ENCODE measurements around the gene LRCH4.

The LRCH4 gene

GRCh38 chr7:100582650-100583049 is 3.3 kb downstream of the LRCH4 start:
- Mint-ChIP-seq H3K36me3 (peaks cover 33% of the 10 kb centered on the region), H3K27ac (peak overlapping the region; percentile 98)
- CTCF ChIA-PET: interaction anchor here (0.6 to 9.1 kb wide), 6 partner anchors 19 to 114 kb away, joined by 3 to 130 read pairs (median 4); no protein-coding TSS in a partner anchor

DNA sequence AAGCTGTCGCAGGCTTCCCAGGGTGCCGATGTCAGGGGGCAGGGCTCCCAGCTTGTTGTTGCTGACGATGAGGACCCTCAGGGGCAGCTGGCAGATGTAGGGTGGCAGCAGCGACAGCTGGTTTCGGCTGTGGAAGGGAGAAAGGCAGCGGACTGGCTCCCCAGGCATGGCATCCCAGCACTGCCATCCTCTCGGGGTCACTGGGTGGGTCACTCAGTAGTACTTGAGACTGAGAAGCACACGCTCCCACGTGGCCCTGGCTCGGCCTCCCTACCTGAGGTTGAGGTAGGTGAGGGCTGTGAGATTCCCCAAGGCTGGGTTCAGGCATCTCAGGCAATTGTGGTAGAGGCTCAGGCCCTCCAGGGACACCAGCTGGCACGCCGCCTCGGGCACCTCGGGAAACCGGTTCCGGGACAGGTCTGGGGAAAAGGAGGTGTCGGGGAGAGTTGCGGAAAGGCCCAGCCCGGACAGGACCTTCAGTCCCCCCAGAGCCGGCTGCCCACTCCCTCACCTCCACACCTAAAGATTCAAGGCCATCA is 3.8 kb downstream of the LRCH4 start:
- H3K27ac Mint-ChIP-seq: peak overlapping the region; percentile 98
- H3K4me3 Mint-ChIP-seq: peak overlapping the region; percentile 89
- DNase-seq: no peak
- H3K9me3 Mint-ChIP-seq: no peaks in the 10 kb centered on the region
- CTCF ChIA-PET: interaction anchor here (1.7 to 9.1 kb wide), 3 partner anchors 18 to 110 kb away, joined by 4 to 130 read pairs (median 16); no protein-coding TSS in a partner anchor
- peaks cover 31% of the 10 kb centered on the region for H3K4me1 Mint-ChIP-seq
- peaks cover 4% of the 10 kb centered on the region for H3K27me3 Mint-ChIP-seq
- H3K36me3 Mint-ChIP-seq: peaks cover 35% of the 10 kb centered on the region

More at GRCh38 chr7:100582650-100583049, 3.3 kb downstream of the LRCH4 start:
- peaks cover 32% of the 10 kb centered on the region for H3K4me1 Mint-ChIP-seq
- peaks cover 4% of the 10 kb centered on the region for H3K27me3 Mint-ChIP-seq
- peak overlapping the region; percentile 89 for H3K4me3 Mint-ChIP-seq
- no peaks in the 10 kb centered on the region for H3K9me3 Mint-ChIP-seq
- DNase-seq: no peak

DNA sequence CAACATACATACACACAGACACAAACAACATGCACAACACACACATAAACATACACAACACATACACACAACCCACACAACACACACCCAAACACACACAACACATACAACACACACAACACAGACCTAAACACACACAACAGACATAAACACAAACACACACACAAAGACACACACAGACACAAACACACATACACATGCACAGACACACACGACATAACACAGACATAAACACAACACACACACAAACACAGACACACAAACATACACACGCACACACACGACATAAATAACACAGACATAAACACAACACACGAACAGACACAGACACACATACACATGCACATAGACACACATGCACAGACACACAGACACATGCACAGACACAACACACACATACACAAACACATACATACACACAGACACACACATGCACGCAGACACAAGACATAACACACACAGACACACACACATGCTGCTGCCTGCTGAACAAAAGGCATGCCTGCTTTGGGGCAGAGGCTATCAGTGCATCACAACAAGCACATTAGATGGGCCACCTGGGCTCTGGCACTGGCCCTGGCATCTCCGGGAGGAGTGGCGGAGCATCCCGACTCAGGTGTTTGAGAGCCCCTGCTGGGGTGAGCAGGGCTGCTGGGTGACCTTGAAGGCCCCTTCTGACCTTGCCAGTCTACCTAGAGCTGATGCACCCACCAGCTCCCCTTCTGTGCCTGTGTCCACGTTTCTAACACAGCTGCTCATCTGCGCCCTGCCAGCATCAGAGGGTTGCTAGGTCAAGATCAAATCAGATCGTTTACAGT is 5.3 kb downstream of the LRCH4 start:
- no peak for DNase-seq
- Mint-ChIP-seq H3K36me3 (peaks cover 39% of the 10 kb centered on the region), H3K9me3 (no peaks in the 10 kb centered on the region), H3K27ac (no peak overlapping the region), H3K4me3 (no peak overlapping the region), H3K27me3 (no peaks in the 10 kb centered on the region), H3K4me1 (peaks cover 26% of the 10 kb centered on the region)
- CTCF ChIA-PET: no interaction called here

DNA sequence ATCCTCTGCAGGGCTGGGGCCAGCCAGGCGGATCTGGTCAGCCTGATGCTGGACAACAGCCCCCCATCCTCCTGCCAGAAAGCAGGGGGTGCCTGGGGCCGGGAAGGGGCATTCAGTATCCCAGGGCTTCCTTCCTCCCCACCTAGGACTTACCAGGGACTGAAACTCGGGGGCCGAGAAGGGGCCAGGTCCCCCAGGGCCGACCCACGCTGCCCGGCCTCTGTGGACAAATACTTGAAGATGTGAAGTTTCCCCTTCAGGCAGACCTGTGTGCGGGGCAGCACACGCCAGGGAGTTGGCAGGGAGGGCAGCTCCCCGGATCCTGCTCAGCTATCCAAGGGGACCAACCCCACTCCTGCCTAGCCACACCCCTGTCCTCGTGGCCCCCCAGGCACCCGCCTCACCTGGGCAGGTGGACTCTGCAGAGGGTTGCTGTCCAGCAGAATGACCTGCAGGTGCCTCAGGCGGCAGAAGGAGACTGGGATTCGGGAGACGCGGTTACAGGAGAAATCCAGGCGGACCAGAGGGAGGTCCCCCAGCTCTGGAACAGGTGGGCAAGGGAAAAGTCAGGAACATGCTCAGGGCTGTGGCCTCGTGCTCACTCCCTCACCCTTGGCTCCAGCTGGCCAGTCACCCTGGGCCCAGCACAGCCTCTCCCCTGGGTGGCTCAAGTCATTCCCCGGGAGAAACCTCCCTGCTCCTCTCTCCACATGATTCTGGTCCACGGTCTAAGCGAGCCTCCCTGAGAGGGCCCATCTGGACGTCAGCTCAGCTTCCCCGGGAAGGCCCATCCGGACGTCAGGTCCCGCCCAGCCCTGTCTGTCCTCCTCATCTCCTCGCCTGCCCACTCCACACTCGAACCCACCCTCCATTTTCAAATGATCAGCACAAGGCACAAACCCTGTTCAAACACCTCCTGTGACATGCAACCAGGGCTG is 7.4 kb downstream of the LRCH4 start:
- Mint-ChIP-seq H3K4me1 (peaks cover 21% of the 10 kb centered on the region), H3K27ac (peak overlapping the region; percentile 33)
- CTCF ChIA-PET: interaction anchor here (1.0 to 1.7 kb wide), 3 partner anchors 14 to 96 kb away, joined by 4 to 6 read pairs (median 5); no protein-coding TSS in a partner anchor

DNA sequence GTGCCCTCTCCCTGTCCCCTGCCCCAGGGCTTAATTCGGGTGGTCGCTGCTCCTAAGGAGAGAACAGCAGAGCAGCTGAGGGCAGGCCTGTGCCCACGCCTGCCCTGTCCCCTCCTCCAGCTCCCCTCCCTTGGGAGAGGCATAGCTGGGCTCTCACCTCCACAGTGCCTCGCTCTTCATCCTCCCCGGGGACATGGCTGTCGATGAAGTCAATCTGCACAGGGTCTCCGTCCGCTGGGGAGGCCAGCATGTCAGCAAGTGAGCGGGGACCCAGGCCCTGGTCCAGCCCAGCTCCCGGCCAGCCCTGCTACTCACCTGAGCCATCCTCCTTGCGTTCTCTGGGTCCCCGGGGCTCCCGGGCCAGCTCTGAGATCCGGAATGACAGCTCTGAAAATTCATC is 8.4 kb downstream of the LRCH4 start:
- CTCF ChIA-PET: interaction anchor here (1.2 kb wide), 1 partner anchor 13 kb away, joined by 6 read pairs; no protein-coding TSS in a partner anchor
- no peak overlapping the region for H3K4me3 Mint-ChIP-seq

More for the DNA sequence above, 7.4 kb downstream of the LRCH4 start:
- H3K27me3 Mint-ChIP-seq: no peaks in the 10 kb centered on the region
- no peak for DNase-seq
- H3K4me3 Mint-ChIP-seq: no peak overlapping the region
- H3K9me3 Mint-ChIP-seq: no peaks in the 10 kb centered on the region
- H3K36me3 Mint-ChIP-seq: peaks cover 36% of the 10 kb centered on the region

DNA sequence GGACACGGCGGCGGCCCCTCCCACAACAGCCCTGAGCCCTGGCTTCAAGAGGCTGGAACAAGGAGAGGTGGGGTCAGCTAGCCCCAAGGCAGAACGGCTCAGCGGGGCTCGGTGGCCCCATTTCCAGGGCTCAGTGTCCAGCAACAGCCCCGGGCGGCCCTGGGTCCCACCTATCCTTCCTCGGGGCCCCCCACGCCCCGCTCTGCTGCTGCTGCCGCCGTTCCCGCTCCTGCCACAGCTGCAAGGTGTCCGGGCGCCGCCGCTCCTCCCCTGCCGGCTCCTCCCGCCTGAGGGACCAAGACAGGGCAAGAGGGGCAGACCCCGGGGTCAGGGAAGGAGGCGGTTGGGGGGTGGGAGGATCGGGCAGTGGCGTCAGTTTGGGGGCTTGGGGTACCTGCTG is 8.8 kb downstream of the LRCH4 start:
- Mint-ChIP-seq H3K4me1 (peaks cover 8% of the 10 kb centered on the region), H3K27me3 (no peaks in the 10 kb centered on the region), H3K9me3 (no peaks in the 10 kb centered on the region), H3K4me3 (no peak overlapping the region), H3K36me3 (peaks cover 36% of the 10 kb centered on the region), H3K27ac (no peak overlapping the region)
- DNase-seq: no peak
- CTCF ChIA-PET: interaction anchor here (1.2 kb wide), 1 partner anchor 13 kb away, joined by 6 read pairs; no protein-coding TSS in a partner anchor

More for the DNA sequence above, 8.4 kb downstream of the LRCH4 start:
- Mint-ChIP-seq H3K27ac (no peak overlapping the region), H3K36me3 (peaks cover 35% of the 10 kb centered on the region), H3K9me3 (no peaks in the 10 kb centered on the region), H3K4me1 (peaks cover 11% of the 10 kb centered on the region), H3K27me3 (no peaks in the 10 kb centered on the region)
- DNase-seq: no peak

DNA sequence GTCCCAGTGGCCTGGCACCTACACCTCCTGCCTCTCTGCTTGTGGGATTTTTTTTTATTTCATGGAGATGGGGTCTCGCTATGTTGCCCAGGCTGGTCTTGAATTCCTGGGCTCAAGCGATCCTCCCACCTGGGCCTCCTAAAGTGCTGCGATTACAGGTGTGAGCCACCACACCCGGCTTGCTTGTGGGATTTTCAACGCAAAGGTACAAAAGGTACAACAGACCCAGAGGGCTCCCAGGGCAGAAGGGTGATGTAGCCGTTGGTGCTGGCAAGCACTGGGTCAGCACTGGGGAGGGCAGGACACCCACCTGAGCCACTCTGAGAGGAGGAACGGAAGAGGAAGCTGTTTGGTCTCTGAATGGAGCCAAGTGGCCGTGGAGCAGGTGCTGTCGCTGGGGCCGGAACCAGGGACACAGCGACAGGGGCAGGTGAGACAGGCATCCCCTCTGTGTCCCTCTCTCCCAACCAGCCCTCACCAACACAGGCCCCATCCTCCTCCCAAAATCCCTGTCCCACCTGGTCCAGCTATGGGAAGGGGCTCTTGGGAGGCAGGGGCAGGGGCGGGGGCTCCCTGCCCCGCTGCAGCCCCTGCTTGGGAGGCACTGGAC is 9.4 kb downstream of the LRCH4 start:
- CTCF ChIA-PET: interaction anchor here (1.0 kb wide), 1 partner anchor 12 kb away, joined by 3 read pairs; no protein-coding TSS in a partner anchor
- peak overlapping the region; percentile 65 for H3K27ac Mint-ChIP-seq

GRCh38 chr7:100575746-100576383 is 10.1 kb downstream of the LRCH4 start:
- Mint-ChIP-seq H3K27me3 (peaks cover 11% of the 10 kb centered on the region), H3K9me3 (no peaks in the 10 kb centered on the region), H3K27ac (no peak overlapping the region), H3K4me1 (peaks cover 11% of the 10 kb centered on the region), H3K4me3 (no peak overlapping the region), H3K36me3 (peaks cover 40% of the 10 kb centered on the region)
- DNase-seq: no peak
- CTCF ChIA-PET: interaction anchor here (1.0 kb wide), 1 partner anchor 11 kb away, joined by 3 read pairs; no protein-coding TSS in a partner anchor

More for the DNA sequence above, 9.4 kb downstream of the LRCH4 start:
- Mint-ChIP-seq H3K4me1 (peaks cover 11% of the 10 kb centered on the region), H3K4me3 (no peak overlapping the region), H3K27me3 (peaks cover 6% of the 10 kb centered on the region), H3K9me3 (no peaks in the 10 kb centered on the region), H3K36me3 (peaks cover 40% of the 10 kb centered on the region)
- no peak for DNase-seq

DNA sequence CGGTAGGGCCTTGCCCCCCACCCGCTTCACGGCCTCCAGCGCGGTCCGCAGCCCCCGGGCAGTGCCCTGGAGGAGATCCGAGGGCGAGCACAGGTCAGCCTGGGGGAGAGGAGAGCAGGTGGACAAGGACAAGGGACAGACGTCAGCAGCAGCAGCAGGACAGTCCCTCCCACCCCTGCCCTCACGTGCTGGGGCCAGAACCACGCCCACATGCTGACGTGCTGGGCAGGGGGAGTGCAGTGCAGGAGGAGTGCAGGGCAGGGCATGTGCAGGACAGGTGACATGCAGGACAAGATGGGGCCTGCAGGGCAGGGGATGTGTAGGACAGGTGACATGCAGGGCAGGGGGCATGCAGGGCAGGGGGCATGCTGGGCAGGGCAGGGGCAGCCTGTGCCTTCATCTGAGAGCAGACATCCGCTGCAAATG is 10.7 kb downstream of the LRCH4 start:
- Mint-ChIP-seq H3K4me3 (no peak overlapping the region), H3K4me1 (peaks cover 16% of the 10 kb centered on the region), H3K36me3 (peaks cover 40% of the 10 kb centered on the region), H3K27ac (no peak overlapping the region), H3K27me3 (peaks cover 16% of the 10 kb centered on the region), H3K9me3 (no peaks in the 10 kb centered on the region)
- CTCF ChIA-PET: no interaction called here
- no peak for DNase-seq

DNA sequence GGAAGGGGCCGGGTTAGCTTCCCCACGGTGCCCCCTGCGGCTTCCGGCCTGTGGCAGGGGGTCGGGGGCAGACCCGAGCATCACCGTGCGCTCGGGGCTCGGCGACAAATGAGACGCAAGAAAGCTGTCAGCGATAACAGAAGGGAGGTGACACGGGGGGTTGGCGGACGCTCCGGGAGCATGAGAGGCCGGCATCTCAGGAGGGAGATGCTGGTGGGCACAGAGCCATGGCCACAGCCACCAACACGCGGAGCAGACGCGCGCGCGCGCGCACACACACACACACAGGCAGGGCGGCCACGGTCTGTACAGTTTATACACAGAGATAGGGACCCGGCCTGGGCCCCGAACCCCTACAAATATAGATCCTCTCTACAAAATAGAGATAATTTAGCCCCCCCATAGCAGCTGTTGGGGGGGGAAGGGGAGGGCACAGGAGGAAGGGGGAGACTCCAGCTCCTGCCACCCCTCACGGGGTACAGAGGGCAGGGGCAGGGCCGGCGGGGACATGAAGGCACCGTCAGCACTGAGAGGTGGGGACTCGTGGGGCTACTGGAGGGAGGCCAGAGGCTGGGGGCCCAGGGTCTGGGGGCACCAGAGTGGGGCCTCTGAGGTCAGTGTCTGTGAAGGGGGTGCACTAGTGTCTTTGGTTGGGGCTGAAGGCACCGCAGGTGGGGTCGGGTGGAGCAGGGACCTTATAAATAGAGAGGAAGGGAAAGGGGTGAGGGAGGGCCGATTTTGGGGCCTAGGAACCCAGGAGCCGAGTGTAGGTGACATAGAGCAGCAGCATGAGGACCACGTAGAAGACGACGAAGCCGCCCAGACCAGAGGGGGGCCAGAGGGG is 11.3 kb downstream of the LRCH4 start:
- CTCF ChIA-PET: no interaction called here
- Mint-ChIP-seq H3K27me3 (peaks cover 22% of the 10 kb centered on the region), H3K36me3 (peaks cover 40% of the 10 kb centered on the region), H3K9me3 (no peaks in the 10 kb centered on the region), H3K27ac (peak overlapping the region; percentile 69), H3K4me1 (peaks cover 21% of the 10 kb centered on the region), H3K4me3 (no peak overlapping the region)
- DNase-seq: no peak

GRCh38 chr7:100573691-100574361 is 12.1 kb downstream of the LRCH4 start, which contains the start of gene SAP25:
TSS of gene SAP25 (minus strand) at chr7:100573900. CDS start at chr7:100573742, 158 bp downstream.
- DNase-seq: no peak
- Mint-ChIP-seq H3K9me3 (no peaks in the 10 kb centered on the region), H3K4me1 (peaks cover 29% of the 10 kb centered on the region), H3K27me3 (peaks cover 30% of the 10 kb centered on the region), H3K4me3 (no peak within 1 kb of the TSS), H3K36me3 (peaks cover 36% of the 10 kb centered on the region), H3K27ac (peak within 1 kb of the TSS; percentile 69)
- CTCF ChIA-PET: no interaction called here
